ENCODE data around the gene ZNF764.

Gene ZNF764

GRCh38 chr16:30518552-30518951, 39.6 kb downstream of the ZNF764 start:
- ChIA-PET POLR2A (no interaction called here), CTCF (interaction anchor here (1.2 to 1.7 kb wide), 2 partner anchors 16 to 111 kb away, joined by 4 to 5 read pairs; partner anchors contain the start of gene ZNF747)
- no peak for TF ChIP-seq CTCF (IDR thresholded peaks at IDR 0.05; ENCODE audit: insufficient read depth, low read length, missing control alignments)
- no peak overlapping the region for H3K4me3 ChIP-seq (ENCODE audit: low read depth, low read length)
- DNase-seq (ENCODE audit: low read depth, low spot score) = no peak

GRCh38 chr16:30515275-30515674, 42.9 kb downstream of the ZNF764 start:
- no peak for DNase-seq (ENCODE audit: low read depth, low spot score)
- CTCF ChIA-PET = interaction anchor here (1.4 kb wide), 1 partner anchor 65 kb away, joined by 3 read pairs; no protein-coding TSS in a partner anchor
- TF ChIP-seq CTCF (IDR thresholded peaks at IDR 0.05; ENCODE audit: insufficient read depth, low read length, missing control alignments) = no peak
- POLR2A ChIA-PET = interaction anchor here (0.5 kb wide), 1 partner anchor 60 kb away, joined by 3 read pairs; no protein-coding TSS in a partner anchor
- H3K4me3 ChIP-seq (ENCODE audit: low read depth, low read length) = no peak overlapping the region

GRCh38 chr16:30511509-30511908, 46.7 kb downstream of the ZNF764 start:
- no peak for TF ChIP-seq CTCF (IDR thresholded peaks at IDR 0.05; ENCODE audit: insufficient read depth, low read length, missing control alignments)
- POLR2A ChIA-PET = no interaction called here
- no peak overlapping the region for H3K4me3 ChIP-seq (ENCODE audit: low read depth, low read length)
- CTCF ChIA-PET = interaction anchor here (1.7 kb wide), 1 partner anchor 11 kb away, joined by 4 read pairs; no protein-coding TSS in a partner anchor
- no peak for DNase-seq (ENCODE audit: low read depth, low spot score)

- CTCF ChIA-PET = interaction anchor here (0.8 kb wide), 1 partner anchor 12 kb away, joined by 3 read pairs; no protein-coding TSS in a partner anchor
- POLR2A ChIA-PET = interaction anchor here (0.6 kb wide), 1 partner anchor 13 kb away, joined by 3 read pairs; no protein-coding TSS in a partner anchor
- no peak for TF ChIP-seq CTCF (IDR thresholded peaks at IDR 0.05; ENCODE audit: insufficient read depth, low read length, missing control alignments)
- no peak for DNase-seq (ENCODE audit: low read depth, low spot score)
- H3K4me3 ChIP-seq (ENCODE audit: low read depth, low read length) = no peak overlapping the region
Measured at GRCh38 chr16:30510376-30510938, 47.7 kb downstream of the ZNF764 start.

GRCh38 chr16:30509081-30509765, 49.0 kb downstream of the ZNF764 start:
- no peak overlapping the region for H3K4me3 ChIP-seq (ENCODE audit: low read depth, low read length)
- DNase-seq (ENCODE audit: low read depth, low spot score) = no peak
- CTCF ChIA-PET = no interaction called here
- POLR2A ChIA-PET = no interaction called here
- TF ChIP-seq CTCF (IDR thresholded peaks at IDR 0.05; ENCODE audit: insufficient read depth, low read length, missing control alignments) = no peak
